Skeletal muscle satellite cell (primary cell): ENCODE data around the gene IL15RA.
"Not testable (repeated sequence)": the region's sequence is repeated elsewhere in the genome, so short reads cannot be mapped to it uniquely, and the experiment has no call there.

Source experiments
- H3K27me3 ChIP-seq: 2 replicates; pipeline ENCODE4 v1.7.0; 2013; ENCODE audit warnings: low read length; ENCODE audit not compliant: control insufficient read depth, insufficient read depth
- H3K36me3 ChIP-seq: 2 replicates; pipeline ENCODE4 v1.7.0; 2013; ENCODE audit warnings: mild to moderate bottlenecking, control low read depth, low read length; ENCODE audit not compliant: insufficient read depth
- H3K4me1 ChIP-seq: 2 replicates; pipeline ENCODE4 v1.7.0; 2013; ENCODE audit warnings: low read length; ENCODE audit not compliant: control insufficient read depth, insufficient read depth
- H3K4me2 ChIP-seq: 2 replicates; pipeline ENCODE4 v1.7.0; 2013; ENCODE audit warnings: mild to moderate bottlenecking, low read length
- H3K4me3 ChIP-seq: 2 replicates; pipeline ENCODE4 v1.7.0; 2013; ENCODE audit warnings: low read length
- H3K9ac ChIP-seq: 2 replicates; pipeline ENCODE4 v1.7.0; 2013; ENCODE audit warnings: mild to moderate bottlenecking, low read depth, low read length, moderate library complexity
- H3K9me3 ChIP-seq: replicated peaks from 2 replicates; pipeline ENCODE4 v1.7.0; 2013; ENCODE audit warnings: mild to moderate bottlenecking, control low read depth, low read length

Gene IL15RA

DNA sequence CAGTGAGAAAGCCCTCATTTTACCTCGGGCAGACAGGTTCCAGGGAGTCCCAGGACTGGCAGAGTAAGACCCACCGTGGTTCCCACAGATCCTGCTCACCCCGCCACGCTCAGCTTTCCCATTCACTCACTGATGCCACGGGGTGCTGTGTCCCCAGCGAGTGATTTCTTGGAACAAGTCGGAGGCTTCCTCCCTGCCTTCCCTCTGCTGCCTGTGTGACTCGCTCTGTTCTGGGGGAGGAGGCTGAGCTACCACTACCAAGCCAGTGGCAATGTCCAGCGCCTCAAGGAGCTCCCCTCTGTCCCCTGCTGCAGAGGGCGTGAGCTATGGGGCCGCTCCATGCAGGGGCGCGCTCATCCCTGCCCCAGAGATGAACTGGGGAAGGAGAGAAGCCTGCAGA lies 12.6 kb downstream of the IL15RA start:
- Histone ChIP-seq H3K36me3 (no peaks in the 10 kb centered on the region), H3K4me1 (no peaks in the 10 kb centered on the region), H3K4me2 (no peak overlapping the region), H3K4me3 (no peak overlapping the region), H3K9ac (no peak overlapping the region), H3K9me3 (no peaks in the 10 kb centered on the region), H3K27me3 (peaks cover 4% of the 10 kb centered on the region)

DNA sequence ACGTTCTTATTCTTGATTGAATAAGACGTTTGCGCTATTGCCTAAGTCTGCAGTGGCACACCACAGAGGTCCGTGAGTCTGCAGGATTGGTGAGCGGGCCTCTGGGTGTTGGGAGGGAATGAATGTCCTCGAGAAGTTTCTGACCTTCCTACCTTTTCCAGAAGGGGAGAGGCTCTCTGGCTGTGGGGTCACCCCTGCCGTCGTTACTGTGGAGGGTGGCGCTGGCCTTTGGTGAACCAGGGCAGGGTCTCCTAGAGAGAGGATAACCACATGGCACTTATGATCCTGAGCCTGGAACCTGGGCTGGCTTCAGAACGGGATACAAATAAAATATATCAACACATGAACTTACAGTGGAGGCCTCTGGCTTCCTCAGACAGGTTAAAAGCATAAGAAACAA lies 13.8 kb downstream of the IL15RA start:
- no peak overlapping the region for H3K4me3 ChIP-seq
- H3K36me3 ChIP-seq: no peaks in the 10 kb centered on the region
- H3K27me3 ChIP-seq: peaks cover 4% of the 10 kb centered on the region
- H3K4me2 ChIP-seq: no peak overlapping the region
- peaks cover 4% of the 10 kb centered on the region for H3K4me1 ChIP-seq
- H3K9me3 ChIP-seq: no peaks in the 10 kb centered on the region
- H3K9ac ChIP-seq: no peak overlapping the region

DNA sequence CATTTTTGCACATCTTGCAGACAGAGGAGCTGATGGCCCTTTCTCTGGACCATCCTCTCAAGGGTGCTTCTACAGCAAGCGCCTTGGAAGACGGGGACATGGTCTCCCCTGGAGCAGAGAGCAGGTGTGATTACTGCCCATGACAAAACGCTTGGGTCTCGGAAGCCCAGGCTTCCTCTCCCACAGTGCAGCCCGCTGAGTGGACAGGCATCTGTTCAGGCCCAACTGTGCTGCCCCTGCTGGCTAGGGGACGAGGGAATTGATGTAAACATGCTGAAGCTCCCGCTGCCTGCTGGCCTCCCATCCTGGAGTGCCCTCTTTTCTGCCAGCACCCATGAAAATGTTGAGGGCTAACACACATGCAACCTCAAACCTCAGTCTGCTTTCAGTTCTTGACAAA lies 14.3 kb downstream of the IL15RA start:
- no peak overlapping the region for H3K4me3 ChIP-seq
- H3K27me3 ChIP-seq: peaks cover 4% of the 10 kb centered on the region
- H3K9me3 ChIP-seq: no peaks in the 10 kb centered on the region
- no peak overlapping the region for H3K4me2 ChIP-seq
- peaks cover 5% of the 10 kb centered on the region for H3K4me1 ChIP-seq
- H3K9ac ChIP-seq: no peak overlapping the region
- H3K36me3 ChIP-seq: no peaks in the 10 kb centered on the region

DNA sequence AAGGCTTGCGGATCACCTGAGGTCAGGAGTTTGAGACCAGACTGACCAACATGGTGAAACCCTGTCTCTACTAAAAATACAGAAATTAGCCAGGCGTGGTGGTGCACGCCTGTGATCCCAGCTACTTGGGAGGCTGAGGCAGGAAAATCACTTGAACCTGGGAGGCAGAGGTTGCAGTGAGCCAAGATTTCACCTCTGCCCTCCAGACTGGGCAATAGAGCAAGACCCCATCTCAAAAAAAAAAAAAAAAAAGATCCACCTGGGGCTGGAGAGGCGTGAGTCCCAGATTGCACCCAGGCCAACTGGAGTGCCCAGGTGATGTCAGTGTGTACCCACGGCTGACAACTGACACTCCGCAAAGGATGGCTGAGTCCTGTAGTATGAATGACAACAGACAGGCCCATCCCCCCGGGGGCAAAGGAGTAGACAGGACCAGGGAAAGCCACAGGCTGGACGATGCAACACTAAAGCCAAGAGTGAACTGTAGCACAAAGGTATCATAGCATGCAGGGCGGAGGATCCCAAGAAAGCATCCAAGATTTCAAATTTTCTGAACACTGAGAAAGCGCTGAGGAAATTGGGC lies 14.9 kb downstream of the IL15RA start:
- H3K36me3 ChIP-seq, H3K9ac ChIP-seq, H3K9me3 ChIP-seq, H3K4me2 ChIP-seq, H3K4me3 ChIP-seq, H3K4me1 ChIP-seq, H3K27me3 ChIP-seq: not testable (repeated sequence)

DNA sequence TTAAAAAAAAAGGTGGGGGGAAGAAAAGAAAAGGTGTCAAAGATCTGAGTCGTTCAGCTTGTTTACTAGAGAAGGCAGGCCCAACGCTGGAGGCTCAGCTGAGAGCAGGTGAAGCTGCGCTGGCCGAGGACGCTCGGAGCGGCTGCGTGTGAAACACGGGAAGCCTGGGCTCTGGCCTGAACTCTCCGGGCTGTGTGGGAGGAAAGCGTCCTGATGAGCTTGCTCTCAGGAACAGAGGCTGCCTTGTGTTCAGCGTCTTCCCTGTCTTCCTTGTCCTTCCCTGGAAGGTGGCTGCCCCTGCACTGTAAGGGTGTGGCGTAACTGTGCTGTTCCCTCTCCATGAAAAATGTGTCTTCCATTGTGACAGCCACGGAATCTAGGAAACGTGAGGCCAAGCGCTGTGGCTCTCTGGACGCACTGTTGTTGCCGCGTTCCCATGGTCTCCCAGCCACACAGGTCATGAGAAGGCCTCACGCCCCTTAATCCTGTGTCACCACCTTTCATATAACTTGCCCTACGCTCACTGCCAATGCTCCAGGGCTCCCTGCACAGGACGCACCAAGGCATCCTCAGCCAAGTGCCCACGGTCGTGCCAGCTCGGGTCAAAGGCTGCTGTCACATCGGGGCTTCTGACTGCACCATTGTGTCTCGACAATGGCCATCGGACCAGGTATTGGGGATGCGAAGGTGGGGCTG lies 15.8 kb downstream of the IL15RA start:
- peaks cover 4% of the 10 kb centered on the region for H3K27me3 ChIP-seq
- H3K9ac ChIP-seq: no peak overlapping the region
- no peak overlapping the region for H3K4me3 ChIP-seq
- no peaks in the 10 kb centered on the region for H3K9me3 ChIP-seq
- H3K4me1 ChIP-seq: peaks cover 5% of the 10 kb centered on the region
- H3K36me3 ChIP-seq: no peaks in the 10 kb centered on the region
- H3K4me2 ChIP-seq: no peak overlapping the region

DNA sequence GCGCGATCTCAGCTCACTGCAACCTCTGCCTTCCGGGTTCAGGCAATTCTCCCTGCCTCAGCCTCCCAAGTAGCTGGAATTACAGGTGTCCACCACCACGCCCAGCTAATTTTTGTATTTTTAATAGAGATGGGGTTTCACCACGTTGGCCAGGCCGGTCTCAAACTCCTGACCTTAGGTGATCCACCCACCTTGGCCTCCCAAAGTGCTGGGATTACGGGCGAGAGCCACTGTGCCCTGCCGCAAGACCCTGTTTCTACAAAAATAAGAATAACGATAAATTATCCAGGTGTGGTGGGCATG lies 16.4 kb downstream of the IL15RA start:
- H3K9me3 ChIP-seq, H3K36me3 ChIP-seq, H3K4me2 ChIP-seq, H3K4me3 ChIP-seq, H3K4me1 ChIP-seq, H3K27me3 ChIP-seq, H3K9ac ChIP-seq: not testable (repeated sequence)

DNA sequence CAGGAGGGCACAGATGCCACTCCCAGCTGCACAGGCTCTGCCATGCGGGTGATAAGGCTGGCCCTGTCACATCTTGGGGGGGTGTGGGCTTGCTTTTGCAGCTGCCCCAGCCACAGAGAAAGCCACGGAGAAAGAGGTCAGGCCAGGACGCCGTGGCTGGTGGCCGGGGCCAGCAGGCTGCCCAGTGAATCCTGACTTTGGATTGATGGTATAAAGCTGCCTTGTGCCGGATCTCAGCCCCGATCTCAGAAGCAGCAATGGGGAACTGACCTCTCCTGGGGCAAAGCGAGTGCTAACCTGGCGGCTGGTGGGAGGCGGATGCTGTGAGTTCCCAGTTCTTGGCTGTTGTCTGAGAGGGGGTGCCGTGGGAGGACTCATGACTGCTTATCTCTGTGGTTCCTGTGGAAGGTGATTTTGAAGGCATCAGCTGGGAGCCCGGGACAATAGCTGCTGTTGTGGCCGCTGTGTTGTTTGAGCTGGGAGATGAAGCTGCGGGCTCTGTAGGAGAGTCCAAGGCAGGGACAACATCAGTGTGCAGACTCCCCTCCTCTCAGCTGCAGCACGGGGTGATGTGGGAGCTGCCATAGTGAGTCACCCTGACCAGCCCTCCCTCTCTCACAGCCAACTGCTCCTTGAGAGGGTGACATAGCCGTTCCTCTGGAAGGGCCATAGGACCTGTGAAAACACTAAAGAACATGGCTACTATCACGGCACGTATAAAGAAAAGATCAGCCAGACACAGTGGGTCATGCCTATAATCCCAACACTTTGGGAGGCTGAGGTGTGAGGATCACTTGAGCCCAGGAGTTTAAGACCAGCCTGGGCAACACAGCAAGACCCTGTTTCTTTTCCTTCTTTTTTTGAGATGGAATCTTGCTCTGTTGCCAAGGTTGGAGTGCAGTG lies 17.0 kb downstream of the IL15RA start:
- H3K36me3 ChIP-seq: no peaks in the 10 kb centered on the region
- H3K9ac ChIP-seq: no peak overlapping the region
- H3K4me3 ChIP-seq: no peak overlapping the region
- H3K4me2 ChIP-seq: no peak overlapping the region
- H3K9me3 ChIP-seq: no peaks in the 10 kb centered on the region
- H3K27me3 ChIP-seq: no peaks in the 10 kb centered on the region
- H3K4me1 ChIP-seq: peaks cover 5% of the 10 kb centered on the region

DNA sequence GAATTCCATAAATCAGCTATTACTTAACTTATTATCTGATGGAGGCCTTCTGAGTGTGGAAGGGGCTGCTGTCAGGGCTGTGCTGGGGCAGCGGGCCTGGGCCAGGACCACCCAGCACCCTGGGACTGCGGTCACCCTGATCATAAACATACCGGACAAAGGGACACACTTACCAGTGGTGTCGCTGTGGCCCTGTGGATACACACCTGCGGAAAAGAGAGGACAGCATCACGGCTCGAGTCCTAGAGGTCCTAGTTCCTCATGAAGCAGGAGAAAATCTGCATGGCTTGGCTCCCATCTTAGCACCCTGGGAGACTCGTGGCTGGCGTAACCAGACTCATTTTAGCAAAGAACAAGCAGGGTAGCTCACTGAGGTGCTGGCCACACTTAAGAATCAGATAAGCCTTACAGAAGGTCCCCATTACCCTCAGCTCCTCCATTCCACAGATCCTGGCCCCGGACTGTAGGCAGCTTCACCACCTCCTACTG lies 17.7 kb downstream of the IL15RA start:
- Histone ChIP-seq H3K4me1 (peaks cover 5% of the 10 kb centered on the region), H3K9ac (no peak overlapping the region), H3K27me3 (no peaks in the 10 kb centered on the region), H3K9me3 (no peaks in the 10 kb centered on the region), H3K36me3 (no peaks in the 10 kb centered on the region), H3K4me3 (no peak overlapping the region), H3K4me2 (no peak overlapping the region)

DNA sequence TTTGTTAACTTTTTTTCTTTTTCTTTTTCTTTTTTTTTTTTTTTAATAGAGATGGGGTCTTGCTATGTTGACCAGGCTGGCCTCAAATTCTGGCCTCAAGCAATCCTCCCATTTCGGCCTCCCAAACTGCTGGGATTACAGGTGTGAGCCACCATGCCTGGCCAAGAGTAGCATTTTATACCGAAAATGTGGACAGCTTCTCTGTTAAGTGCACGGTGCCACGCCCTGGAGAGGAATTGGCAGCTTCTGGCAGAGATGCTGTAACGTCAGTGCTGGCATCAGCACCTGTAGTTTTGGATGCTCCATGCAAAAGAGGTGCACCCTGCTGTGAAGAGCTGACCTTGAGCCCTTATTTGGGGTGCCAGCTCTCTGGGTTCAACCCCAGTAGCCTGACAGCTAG lies 18.2 kb downstream of the IL15RA start:
- Histone ChIP-seq H3K36me3 (no peaks in the 10 kb centered on the region), H3K4me2 (no peak overlapping the region), H3K9me3 (no peaks in the 10 kb centered on the region)

DNA sequence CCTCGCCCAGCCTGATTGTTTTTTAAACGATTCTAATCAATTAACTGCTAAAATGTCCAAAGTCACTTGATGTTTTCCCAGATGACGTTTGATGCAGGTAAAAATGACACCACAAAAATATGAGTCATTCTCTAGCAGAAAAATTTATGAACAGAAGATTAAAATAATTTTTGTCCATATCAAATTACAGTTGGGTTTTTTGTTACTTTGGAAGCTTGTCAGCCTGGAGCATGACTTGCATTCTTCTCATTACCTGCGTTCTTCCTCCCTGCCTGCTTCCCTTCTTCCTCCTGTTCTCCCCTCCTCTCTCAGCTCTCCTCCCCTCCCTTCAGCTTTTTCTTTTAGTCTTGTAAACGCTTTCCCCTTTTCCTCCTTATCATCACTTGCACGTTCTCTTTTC lies 18.7 kb downstream of the IL15RA start:
- H3K27me3 ChIP-seq: no peaks in the 10 kb centered on the region
- H3K4me1 ChIP-seq: peaks cover 5% of the 10 kb centered on the region
- no peak overlapping the region for H3K4me3 ChIP-seq
- H3K36me3 ChIP-seq: no peaks in the 10 kb centered on the region
- H3K9ac ChIP-seq: no peak overlapping the region
- H3K4me2 ChIP-seq: no peak overlapping the region
- no peaks in the 10 kb centered on the region for H3K9me3 ChIP-seq

More for the DNA sequence above, 18.2 kb downstream of the IL15RA start:
- no peaks in the 10 kb centered on the region for H3K27me3 ChIP-seq
- H3K4me3 ChIP-seq: no peak overlapping the region
- peaks cover 5% of the 10 kb centered on the region for H3K4me1 ChIP-seq
- H3K9ac ChIP-seq: no peak overlapping the region

DNA sequence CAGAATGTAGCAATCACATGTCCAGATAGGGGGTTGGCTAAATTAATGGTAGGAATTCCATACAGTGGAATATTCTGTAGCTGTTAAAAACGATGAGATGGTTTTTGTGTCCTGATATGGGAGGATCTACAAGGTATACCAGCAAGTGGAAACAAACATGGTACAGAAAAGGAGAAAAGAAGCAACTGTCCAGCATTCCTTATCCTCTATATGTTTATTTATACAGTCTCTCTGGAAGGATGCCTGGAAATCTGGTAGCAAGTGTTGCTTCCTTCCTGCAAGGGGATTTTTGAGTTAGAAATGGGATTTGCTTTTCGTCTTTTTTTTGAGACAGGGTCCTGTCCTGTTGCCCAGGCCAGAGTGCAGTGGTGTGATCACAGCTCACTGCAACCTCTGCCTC lies 19.3 kb downstream of the IL15RA start:
- no peak overlapping the region for H3K4me3 ChIP-seq
- no peaks in the 10 kb centered on the region for H3K36me3 ChIP-seq
- peaks cover 2% of the 10 kb centered on the region for H3K27me3 ChIP-seq
- no peaks in the 10 kb centered on the region for H3K9me3 ChIP-seq
- no peak overlapping the region for H3K4me2 ChIP-seq
- no peak overlapping the region for H3K9ac ChIP-seq
- H3K4me1 ChIP-seq: peaks cover 5% of the 10 kb centered on the region
